HTERT RPE-1 (cell line): Measurements from ENCODE around the gene SHOX.
"Not testable (repeated sequence)": the region's sequence is repeated elsewhere in the genome, so short reads cannot be mapped to it uniquely, and the experiment has no call there.

Experiments
- in situ Hi-C: fragments of 300-500 bp; cut with MboI; formaldehyde crosslinking; loops from 4 replicates; pipeline ENCODE4 v1.14.3; 2020; ENCODE audit warnings: low sequenced_read_pairs

The SHOX gene

GRCh38 chrX:636981-637659 is 6.5 kb downstream of the SHOX start:
- in situ Hi-C loops = no loop called here

- in situ Hi-C loops = no loop called here
These were observed 7.3 kb downstream of the SHOX start for GRCh38 chrX:637660-638481.

GRCh38 chrX:638482-639131 is 8.0 kb downstream of the SHOX start:
- in situ Hi-C loops = no loop called here

GRCh38 chrX:639151-639550 is 8.6 kb downstream of the SHOX start:
- in situ Hi-C loops = no loop called here

GRCh38 chrX:640641-641040 is 10.1 kb downstream of the SHOX start:
- in situ Hi-C loops = no loop called here

GRCh38 chrX:641671-642435 is 11.3 kb downstream of the SHOX start:
- in situ Hi-C loops = no loop called here

- in situ Hi-C loops = no loop called here
These were observed 12.0 kb downstream of the SHOX start for GRCh38 chrX:642436-643240.

- in situ Hi-C loops = no loop called here
These were observed 12.6 kb downstream of the SHOX start for GRCh38 chrX:643241-643595.

- in situ Hi-C loops = no loop called here
These were observed 13.3 kb downstream of the SHOX start for GRCh38 chrX:643911-644303.

- in situ Hi-C loops = no loop called here
These were observed 14.0 kb downstream of the SHOX start for GRCh38 chrX:644304-645281.

GRCh38 chrX:646228-646495 is 15.6 kb downstream of the SHOX start:
- in situ Hi-C loops = no loop called here

GRCh38 chrX:646796-647195 is 16.2 kb downstream of the SHOX start:
- in situ Hi-C loops = no loop called here

- in situ Hi-C loops = no loop called here
These were observed 18.6 kb downstream of the SHOX start for GRCh38 chrX:649166-649565.

GRCh38 chrX:650324-650723 is 19.7 kb downstream of the SHOX start:
- in situ Hi-C loops = no loop called here

- in situ Hi-C loops = no loop called here
These were observed 20.2 kb downstream of the SHOX start for GRCh38 chrX:650811-651210.

GRCh38 chrX:651922-652321 is 21.3 kb downstream of the SHOX start:
- in situ Hi-C loops = not testable (repeated sequence)

- in situ Hi-C loops = no loop called here
These were observed 21.8 kb downstream of the SHOX start for GRCh38 chrX:652341-652741.

- in situ Hi-C loops = no loop called here
These were observed 22.7 kb downstream of the SHOX start for GRCh38 chrX:653306-653705.

- in situ Hi-C loops = no loop called here
These were observed 30.6 kb downstream of the SHOX start for GRCh38 chrX:661154-661553.

GRCh38 chrX:662126-662525 is 31.5 kb downstream of the SHOX start:
- in situ Hi-C loops = no loop called here
